Karpas-422 (cell line): ENCODE results near the gene MRPL9. TPM values are rescaled to one million over a fixed set of nuclear protein-coding genes. Genes with fewer than 3 reads are reported as not detected.

Experiments used
- DNase-seq: peaks from one replicate; pipeline ENCODE4 v3.0.0-alpha.2; 2015
- H2AFZ ChIP-seq: fragments of 200-600 bp; sonication (generic); 2 replicates; pipeline ENCODE4 v1.6.1; 2014; ENCODE audit warnings: antibody characterized with exemption, low read length, mixed read lengths
- H3K27ac ChIP-seq: fragments of 200-600 bp; sonication (generic); 2 replicates; pipeline ENCODE4 v1.5.1; 2014; ENCODE audit warnings: mild to moderate bottlenecking, low read length, moderate library complexity
- H3K27me3 ChIP-seq: fragments of 200-600 bp; sonication (generic); 2 replicates; pipeline ENCODE4 v1.6.1; 2014; ENCODE audit warnings: low read length, mixed read lengths
- H3K36me3 ChIP-seq: fragments of 200-600 bp; sonication (generic); 2 replicates; pipeline ENCODE4 v1.6.1; 2014; ENCODE audit warnings: low read length, mixed read lengths; ENCODE audit not compliant: insufficient read depth
- H3K4me1 ChIP-seq: fragments of 200-600 bp; sonication (generic); 2 replicates; pipeline ENCODE4 v1.6.1; 2014; ENCODE audit warnings: mild to moderate bottlenecking, low read length, mixed read lengths
- H3K4me2 ChIP-seq: fragments of 200-600 bp; sonication (generic); 2 replicates; pipeline ENCODE4 v1.6.1; 2014; ENCODE audit warnings: low read length, low read depth, mild to moderate bottlenecking; ENCODE audit not compliant: poor library complexity, severe bottlenecking
- H3K4me3 ChIP-seq: fragments of 200-600 bp; sonication (generic); 2 replicates; pipeline ENCODE4 v1.5.1; 2014; ENCODE audit warnings: mild to moderate bottlenecking, antibody characterized with exemption, low read length, mixed read lengths
- H3K79me2 ChIP-seq: fragments of 200-600 bp; sonication (generic); 2 replicates; pipeline ENCODE4 v1.6.1; 2014; ENCODE audit warnings: mild to moderate bottlenecking, low read length, mixed read lengths
- H3K9ac ChIP-seq: fragments of 200-600 bp; sonication (generic); 2 replicates; pipeline ENCODE4 v1.6.0; 2014; ENCODE audit warnings: low read length
- H3K9me2 ChIP-seq: fragments of 200-600 bp; sonication (generic), shearing (Covaris generic); replicated peaks from 2 replicates; pipeline ENCODE4 v1.6.0; 2014; ENCODE audit warnings: mild to moderate bottlenecking, low read length, moderate library complexity; ENCODE audit not compliant: insufficient read depth
- H3K9me3 ChIP-seq: fragments of 300-700, 200-600 bp; sonication (generic); 2 replicates; pipeline ENCODE4 v1.6.1; 2014; ENCODE audit warnings: low read length, mixed read lengths
- H4K20me1 ChIP-seq: fragments of 200-600 bp; sonication (generic); 2 replicates; pipeline ENCODE4 v1.6.1; 2014; ENCODE audit warnings: mild to moderate bottlenecking, antibody characterized with exemption, low read length, low read depth; ENCODE audit not compliant: insufficient read depth
- total RNA-seq: library from RNA; depleted of rRNA; stranded (reverse); fragments of >200 nt; shearing (Covaris generic); gene quantifications from 2 replicates; pipeline ENCODE4 v1.2.3, GENCODE V29; 2014; ENCODE audit warnings: low replicate concordance

MRPL9 gene
- total RNA-seq, 1 experiment from 2014 or later = 76.8 TPM

DNA sequence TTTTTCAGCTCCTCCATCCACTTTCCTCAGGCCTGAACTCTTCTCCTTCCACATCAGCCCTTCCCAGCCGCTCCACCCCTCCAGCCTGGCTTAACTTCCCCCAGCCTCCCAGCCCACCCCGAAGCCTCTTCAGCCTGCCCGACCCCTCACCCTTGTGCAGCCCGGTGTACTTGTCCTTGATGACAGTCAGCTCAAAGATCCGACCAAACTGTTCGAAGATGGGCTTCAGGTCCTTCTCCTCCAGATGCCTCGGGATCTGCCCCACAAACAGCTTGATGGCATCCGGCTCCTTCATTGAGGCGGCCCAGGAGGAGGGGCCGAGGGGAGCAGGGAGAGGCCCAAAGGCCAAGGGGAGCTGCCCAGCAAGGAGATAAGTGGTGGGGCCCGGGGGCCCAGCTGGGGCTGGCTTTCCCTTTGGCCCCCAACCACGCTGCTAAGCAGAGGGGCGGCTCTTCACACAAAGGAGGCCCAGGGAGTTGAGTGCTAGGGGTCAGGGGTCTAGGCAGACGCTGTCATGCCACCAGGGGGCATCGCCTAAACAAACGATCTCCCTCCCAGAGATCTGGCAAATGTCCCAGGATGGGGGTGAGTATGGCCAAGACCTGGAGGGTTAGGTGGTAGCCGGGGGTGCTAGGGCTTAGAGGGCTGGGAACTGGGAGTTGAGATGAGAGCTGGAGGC is 47.4 kb downstream of the MRPL9 start:
- no peak overlapping the region for H3K27ac ChIP-seq
- H3K9me3 ChIP-seq = no peaks in the 10 kb centered on the region
- H3K9ac ChIP-seq = no peak overlapping the region
- H3K9me2 ChIP-seq = no peaks in the 10 kb centered on the region
- no peaks in the 10 kb centered on the region for H4K20me1 ChIP-seq
- H3K4me1 ChIP-seq = peaks cover 24% of the 10 kb centered on the region
- no peak overlapping the region for H2AFZ ChIP-seq
- no peak overlapping the region for H3K4me2 ChIP-seq
- no peaks in the 10 kb centered on the region for H3K36me3 ChIP-seq
- no peak overlapping the region for H3K4me3 ChIP-seq
- peak; percentile 60 for DNase-seq
- H3K79me2 ChIP-seq = no peaks in the 10 kb centered on the region
- no peaks in the 10 kb centered on the region for H3K27me3 ChIP-seq

DNA sequence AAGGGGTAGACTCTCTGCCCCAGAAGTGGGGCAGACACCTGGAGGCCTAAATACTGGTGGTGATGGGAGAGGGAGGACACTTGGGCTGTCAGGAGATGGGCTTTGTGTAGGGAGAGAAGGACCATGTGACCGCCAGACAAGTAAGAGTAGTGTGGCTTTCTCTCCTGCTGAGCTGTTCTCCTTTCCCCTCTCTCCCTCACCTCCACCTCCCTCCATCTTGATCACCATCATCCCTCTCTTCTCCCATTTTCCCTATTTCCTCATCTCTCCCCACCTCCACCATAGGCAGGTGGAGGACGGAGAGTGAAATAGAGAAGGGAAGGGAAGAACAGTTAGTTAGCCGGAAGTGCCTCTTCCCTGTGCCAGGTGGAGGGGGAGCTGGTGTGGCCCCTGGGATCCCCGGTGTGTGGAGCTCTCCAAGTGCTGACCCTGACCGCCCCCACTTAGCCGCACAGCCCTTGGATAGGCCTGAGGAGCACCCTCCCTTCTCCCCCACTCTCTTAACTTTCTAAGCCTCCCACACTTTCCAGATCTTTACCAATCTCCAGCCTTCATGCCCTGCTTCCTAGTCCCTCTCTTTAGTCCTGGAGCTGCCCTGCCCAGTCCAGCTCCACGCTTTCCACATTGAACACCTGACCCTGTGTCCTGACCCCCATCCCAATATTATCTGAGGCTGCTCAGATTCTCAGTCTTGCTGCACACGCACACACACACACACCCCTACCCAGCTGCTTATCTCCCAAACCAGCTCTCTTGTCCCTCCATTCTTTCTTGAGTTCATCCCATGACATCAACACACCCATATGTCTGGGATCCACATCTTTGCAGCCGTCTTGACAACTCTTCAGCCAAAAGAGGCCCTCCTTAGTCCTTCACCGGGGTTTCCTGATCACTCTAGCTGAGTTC is 48.2 kb downstream of the MRPL9 start:
- H3K4me2 ChIP-seq = no peak overlapping the region

DNA sequence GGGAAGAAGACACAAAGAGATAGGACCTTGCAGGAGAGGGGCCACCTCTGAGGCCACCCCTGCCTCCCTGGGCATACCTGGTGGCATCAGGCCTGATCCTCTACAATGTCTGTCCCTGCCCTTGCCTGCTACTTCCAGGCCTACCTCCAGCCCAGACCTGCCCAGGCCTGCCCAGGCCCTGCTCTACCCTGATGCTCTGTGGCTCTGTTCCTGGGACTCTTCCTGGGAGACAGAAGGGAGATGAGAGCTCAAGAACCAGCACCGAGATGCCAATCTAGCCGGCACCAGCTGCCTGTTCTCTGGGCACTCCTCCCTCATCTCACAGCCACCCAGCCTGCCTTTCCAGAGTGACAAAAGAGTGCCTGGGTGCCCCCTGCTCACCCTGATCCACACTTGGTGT is 49.4 kb downstream of the MRPL9 start:
- H3K4me1 ChIP-seq = peaks cover 27% of the 10 kb centered on the region
- no peak overlapping the region for H3K9ac ChIP-seq
- H3K27ac ChIP-seq = no peak overlapping the region
- H3K36me3 ChIP-seq = no peaks in the 10 kb centered on the region
- no peak overlapping the region for H3K4me2 ChIP-seq
- H3K27me3 ChIP-seq = no peaks in the 10 kb centered on the region
- no peak overlapping the region for H2AFZ ChIP-seq
- no peaks in the 10 kb centered on the region for H3K9me2 ChIP-seq
- no peak for DNase-seq
- H4K20me1 ChIP-seq = no peaks in the 10 kb centered on the region
- no peaks in the 10 kb centered on the region for H3K9me3 ChIP-seq
- no peak overlapping the region for H3K4me3 ChIP-seq
- no peaks in the 10 kb centered on the region for H3K79me2 ChIP-seq

More for the DNA sequence above, 48.2 kb downstream of the MRPL9 start:
- Histone ChIP-seq H2AFZ (no peak overlapping the region), H3K79me2 (no peaks in the 10 kb centered on the region), H3K36me3 (no peaks in the 10 kb centered on the region), H3K4me1 (peaks cover 26% of the 10 kb centered on the region), H3K27ac (no peak overlapping the region), H3K9me3 (no peaks in the 10 kb centered on the region), H3K9ac (no peak overlapping the region), H4K20me1 (no peaks in the 10 kb centered on the region), H3K27me3 (no peaks in the 10 kb centered on the region), H3K9me2 (no peaks in the 10 kb centered on the region), H3K4me3 (no peak overlapping the region)
- DNase-seq = no peak

DNA sequence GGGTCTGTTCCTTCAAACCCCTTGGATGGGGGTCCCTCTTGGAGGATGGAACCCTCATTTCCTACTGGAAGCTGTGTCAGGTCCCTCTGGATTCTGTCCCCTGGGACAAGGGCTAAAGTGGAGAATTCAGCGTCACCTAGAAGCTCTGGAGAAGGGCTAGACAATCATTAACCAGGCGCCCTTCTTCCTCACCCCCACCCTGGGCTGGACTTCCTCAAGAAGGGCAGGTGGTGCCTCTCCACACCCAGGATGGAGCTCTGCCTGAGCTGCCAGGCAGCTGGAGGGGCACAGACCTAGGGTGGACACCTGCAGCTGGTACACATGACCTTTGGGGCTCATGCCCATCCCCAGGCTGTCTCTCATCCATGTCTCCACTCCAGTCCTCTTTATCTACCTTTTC is 50.3 kb downstream of the MRPL9 start:
- Histone ChIP-seq H4K20me1 (no peaks in the 10 kb centered on the region), H3K9me2 (no peaks in the 10 kb centered on the region), H3K9me3 (no peaks in the 10 kb centered on the region), H3K4me3 (no peak overlapping the region), H3K4me1 (peaks cover 27% of the 10 kb centered on the region), H2AFZ (no peak overlapping the region), H3K4me2 (no peak overlapping the region), H3K27ac (no peak overlapping the region), H3K27me3 (no peaks in the 10 kb centered on the region), H3K36me3 (no peaks in the 10 kb centered on the region), H3K9ac (no peak overlapping the region), H3K79me2 (no peaks in the 10 kb centered on the region)
- no peak for DNase-seq

DNA sequence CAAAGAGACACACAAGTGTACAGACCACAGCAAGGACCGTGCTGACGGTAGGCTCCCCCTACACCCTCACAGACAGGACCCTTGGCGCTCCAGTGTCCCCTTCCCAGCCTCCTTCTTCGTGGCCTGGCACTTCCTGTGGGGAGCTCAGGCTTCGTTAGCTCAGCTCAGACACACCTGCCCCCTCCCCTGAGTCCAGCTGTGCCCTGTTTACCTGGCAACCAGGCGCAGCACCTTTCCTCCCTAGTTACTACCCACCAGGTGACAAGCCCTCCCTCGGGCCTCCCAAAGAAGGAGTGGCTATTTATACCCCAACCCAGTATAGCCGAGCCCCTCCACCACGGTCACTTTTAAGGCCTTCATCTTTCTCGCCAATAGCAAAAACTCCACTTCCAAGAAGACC is 51.3 kb downstream of the MRPL9 start:
- Histone ChIP-seq H3K9me2 (no peaks in the 10 kb centered on the region), H2AFZ (no peak overlapping the region), H3K4me2 (no peak overlapping the region), H3K79me2 (no peaks in the 10 kb centered on the region), H3K27me3 (no peaks in the 10 kb centered on the region), H3K4me3 (no peak overlapping the region), H3K9me3 (no peaks in the 10 kb centered on the region), H4K20me1 (no peaks in the 10 kb centered on the region), H3K27ac (no peak overlapping the region), H3K9ac (no peak overlapping the region), H3K4me1 (peaks cover 23% of the 10 kb centered on the region), H3K36me3 (no peaks in the 10 kb centered on the region)
- DNase-seq = no peak

DNA sequence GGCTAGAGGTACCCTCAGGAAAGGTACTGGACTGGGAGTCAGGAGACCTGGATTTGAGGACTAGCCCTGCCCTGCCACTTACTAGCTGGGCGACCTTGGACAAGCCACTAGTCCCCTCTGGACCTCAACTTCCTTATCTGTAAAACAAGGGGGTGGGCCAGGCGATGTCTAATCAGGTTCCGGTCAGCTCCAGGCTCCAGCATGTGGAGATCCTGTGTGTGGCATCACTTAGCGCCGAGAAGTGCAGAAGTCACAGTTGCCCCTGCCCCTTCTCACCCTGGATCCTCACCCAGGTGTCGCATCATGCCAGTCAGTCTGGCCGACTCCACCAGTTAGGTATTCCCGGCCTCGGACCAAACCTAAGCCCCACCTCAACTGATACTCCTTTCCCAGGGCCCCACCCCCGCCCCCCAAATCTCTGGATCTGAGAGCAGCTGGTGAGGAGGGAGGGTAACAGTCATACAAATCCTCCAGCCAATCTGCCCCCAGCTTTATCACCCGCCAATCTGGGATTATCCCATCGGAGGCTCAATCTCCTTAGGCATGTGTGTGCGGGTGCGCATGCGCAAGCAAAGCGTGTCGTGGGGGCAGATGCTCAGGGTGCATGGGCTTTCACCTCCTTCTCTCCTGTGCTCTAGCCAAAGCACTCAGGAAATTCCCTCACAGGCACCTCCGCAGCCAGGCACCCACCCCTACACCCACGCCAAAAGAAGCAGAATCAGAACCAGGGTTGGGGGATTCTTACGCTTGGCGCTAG is 52.1 kb downstream of the MRPL9 start:
- Histone ChIP-seq H3K4me2 (no peak overlapping the region), H3K9ac (peak overlapping the region; percentile 35; the same call in 1 of the 2 replicates), H3K4me3 (no peak overlapping the region), H4K20me1 (no peaks in the 10 kb centered on the region), H3K27ac (no peak overlapping the region), H3K9me3 (no peaks in the 10 kb centered on the region), H2AFZ (no peak overlapping the region), H3K79me2 (no peaks in the 10 kb centered on the region), H3K27me3 (no peaks in the 10 kb centered on the region), H3K9me2 (no peaks in the 10 kb centered on the region), H3K4me1 (peaks cover 20% of the 10 kb centered on the region), H3K36me3 (no peaks in the 10 kb centered on the region)
- DNase-seq = no peak

DNA sequence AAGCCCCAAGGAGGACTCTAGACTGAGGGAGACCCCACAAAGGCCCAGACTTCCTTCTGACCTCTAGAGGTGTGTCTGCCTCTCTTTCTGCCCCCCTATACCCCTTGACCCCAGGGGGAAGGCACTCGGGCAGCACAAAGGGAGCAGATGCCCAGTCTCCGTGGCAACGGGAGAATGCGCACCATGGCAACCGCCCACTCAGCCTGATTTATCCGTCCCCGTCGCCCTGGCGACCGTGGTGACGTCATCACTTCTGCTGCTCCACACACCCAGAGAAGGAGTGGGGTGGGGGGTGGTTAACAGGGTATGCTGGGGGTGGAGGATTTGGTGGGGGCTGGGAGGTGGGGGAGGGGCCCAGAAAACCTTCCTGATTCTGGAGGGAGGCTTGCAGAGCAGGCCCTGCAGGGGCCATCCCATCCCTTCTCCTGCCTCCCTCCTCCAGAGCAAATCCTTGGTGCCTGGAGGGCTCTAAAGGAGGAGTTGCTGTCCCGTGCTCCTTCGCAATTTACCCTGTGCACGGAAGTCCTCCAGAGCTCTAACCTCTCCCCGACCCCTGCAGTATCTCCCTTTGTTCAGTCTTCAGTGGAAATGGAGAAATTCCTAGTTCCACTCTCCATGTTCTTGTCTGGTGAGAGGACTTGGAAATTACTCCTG is 53.0 kb downstream of the MRPL9 start:
- peak; percentile 78 for DNase-seq
- no peaks in the 10 kb centered on the region for H3K9me3 ChIP-seq
- no peak overlapping the region for H2AFZ ChIP-seq
- H3K79me2 ChIP-seq = no peaks in the 10 kb centered on the region
- H3K27me3 ChIP-seq = no peaks in the 10 kb centered on the region
- H3K36me3 ChIP-seq = no peaks in the 10 kb centered on the region
- no peak overlapping the region for H3K4me2 ChIP-seq
- no peak overlapping the region for H3K4me3 ChIP-seq
- no peaks in the 10 kb centered on the region for H4K20me1 ChIP-seq
- no peak overlapping the region for H3K27ac ChIP-seq
- no peak overlapping the region for H3K9ac ChIP-seq
- no peaks in the 10 kb centered on the region for H3K9me2 ChIP-seq
- peaks cover 20% of the 10 kb centered on the region for H3K4me1 ChIP-seq
